ENCODE results near the gene FAM168A. TPM values are rescaled to one million over a fixed set of nuclear protein-coding genes. Genes with fewer than 3 reads are reported as not detected.

The FAM168A gene
- total and polyA plus RNA-seq, 9 of the 15 experiments (the other 6 are each of a cell fraction or from before 2014, with no cell fraction given): 0.44 to 7.2 (median 2.9) TPM

GRCh38 chr11:73384872-73385689, 212.8 kb downstream of the FAM168A start (continued):
- TF ChIP-seq, protein P1, sequence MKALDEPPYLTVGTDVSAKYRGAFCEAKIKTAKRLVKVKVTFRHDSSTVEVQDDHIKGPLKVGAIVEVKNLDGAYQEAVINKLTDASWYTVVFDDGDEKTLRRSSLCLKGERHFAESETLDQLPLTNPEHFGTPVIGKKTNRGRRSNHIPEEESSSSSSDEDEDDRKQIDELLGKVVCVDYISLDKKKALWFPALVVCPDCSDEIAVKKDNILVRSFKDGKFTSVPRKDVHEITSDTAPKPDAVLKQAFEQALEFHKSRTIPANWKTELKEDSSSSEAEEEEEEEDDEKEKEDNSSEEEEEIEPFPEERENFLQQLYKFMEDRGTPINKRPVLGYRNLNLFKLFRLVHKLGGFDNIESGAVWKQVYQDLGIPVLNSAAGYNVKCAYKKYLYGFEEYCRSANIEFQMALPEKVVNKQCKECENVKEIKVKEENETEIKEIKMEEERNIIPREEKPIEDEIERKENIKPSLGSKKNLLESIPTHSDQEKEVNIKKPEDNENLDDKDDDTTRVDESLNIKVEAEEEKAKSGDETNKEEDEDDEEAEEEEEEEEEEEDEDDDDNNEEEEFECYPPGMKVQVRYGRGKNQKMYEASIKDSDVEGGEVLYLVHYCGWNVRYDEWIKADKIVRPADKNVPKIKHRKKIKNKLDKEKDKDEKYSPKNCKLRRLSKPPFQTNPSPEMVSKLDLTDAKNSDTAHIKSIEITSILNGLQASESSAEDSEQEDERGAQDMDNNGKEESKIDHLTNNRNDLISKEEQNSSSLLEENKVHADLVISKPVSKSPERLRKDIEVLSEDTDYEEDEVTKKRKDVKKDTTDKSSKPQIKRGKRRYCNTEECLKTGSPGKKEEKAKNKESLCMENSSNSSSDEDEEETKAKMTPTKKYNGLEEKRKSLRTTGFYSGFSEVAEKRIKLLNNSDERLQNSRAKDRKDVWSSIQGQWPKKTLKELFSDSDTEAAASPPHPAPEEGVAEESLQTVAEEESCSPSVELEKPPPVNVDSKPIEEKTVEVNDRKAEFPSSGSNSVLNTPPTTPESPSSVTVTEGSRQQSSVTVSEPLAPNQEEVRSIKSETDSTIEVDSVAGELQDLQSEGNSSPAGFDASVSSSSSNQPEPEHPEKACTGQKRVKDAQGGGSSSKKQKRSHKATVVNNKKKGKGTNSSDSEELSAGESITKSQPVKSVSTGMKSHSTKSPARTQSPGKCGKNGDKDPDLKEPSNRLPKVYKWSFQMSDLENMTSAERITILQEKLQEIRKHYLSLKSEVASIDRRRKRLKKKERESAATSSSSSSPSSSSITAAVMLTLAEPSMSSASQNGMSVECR (CRISPR knock-in tag; IDR thresholded peaks at IDR 0.05): 0 out of 2 replicates have a peak, but pooled peaks have one; percentile 22
- TF ChIP-seq ZNF12 (CRISPR knock-in tag; IDR thresholded peaks at IDR 0.05): no peak
- no peak for TF ChIP-seq ZNF165 (CRISPR knock-in tag; IDR thresholded peaks at IDR 0.05; ENCODE audit: borderline replicate concordance)
- TF ChIP-seq ZFP36 (IDR thresholded peaks at IDR 0.05; ENCODE audit: low read depth, low read length, partially characterized antibody): peak; percentile 56
- TF ChIP-seq TBP (optimal IDR thresholded peaks at IDR 0.05; ENCODE audit: low read depth, low read length): peak; percentile 14
- peak; percentile 42 to 84; a peak in 2 of 4 replicates for TF ChIP-seq MAZ (CRISPR knock-in tag; conservative IDR thresholded peaks at IDR 0.05 in 1 of 2, IDR thresholded peaks at IDR 0.05 in 1 of 2)
- 0 out of 2 replicates have a peak, but pooled peaks have one; percentile 10 for TF ChIP-seq CREM (IDR thresholded peaks at IDR 0.05; ENCODE audit: low read depth)
- TF ChIP-seq SMARCE1 (IDR thresholded peaks at IDR 0.05): peak; percentile 68; the same call in 1 of the 2 replicates
- TF ChIP-seq SPI1 (IDR thresholded peaks at IDR 0.05; ENCODE audit: borderline replicate concordance, low read depth, low read length): peak; percentile 88
- TF ChIP-seq RBFOX2 (IDR thresholded peaks at IDR 0.05; ENCODE audit: low read depth, low read length): peak; percentile 26; the same call in 1 of the 2 replicates
- TF ChIP-seq FOXA1 (IDR thresholded peaks at IDR 0.05; ENCODE audit: borderline replicate concordance): no peak
- TF ChIP-seq, protein P2, sequence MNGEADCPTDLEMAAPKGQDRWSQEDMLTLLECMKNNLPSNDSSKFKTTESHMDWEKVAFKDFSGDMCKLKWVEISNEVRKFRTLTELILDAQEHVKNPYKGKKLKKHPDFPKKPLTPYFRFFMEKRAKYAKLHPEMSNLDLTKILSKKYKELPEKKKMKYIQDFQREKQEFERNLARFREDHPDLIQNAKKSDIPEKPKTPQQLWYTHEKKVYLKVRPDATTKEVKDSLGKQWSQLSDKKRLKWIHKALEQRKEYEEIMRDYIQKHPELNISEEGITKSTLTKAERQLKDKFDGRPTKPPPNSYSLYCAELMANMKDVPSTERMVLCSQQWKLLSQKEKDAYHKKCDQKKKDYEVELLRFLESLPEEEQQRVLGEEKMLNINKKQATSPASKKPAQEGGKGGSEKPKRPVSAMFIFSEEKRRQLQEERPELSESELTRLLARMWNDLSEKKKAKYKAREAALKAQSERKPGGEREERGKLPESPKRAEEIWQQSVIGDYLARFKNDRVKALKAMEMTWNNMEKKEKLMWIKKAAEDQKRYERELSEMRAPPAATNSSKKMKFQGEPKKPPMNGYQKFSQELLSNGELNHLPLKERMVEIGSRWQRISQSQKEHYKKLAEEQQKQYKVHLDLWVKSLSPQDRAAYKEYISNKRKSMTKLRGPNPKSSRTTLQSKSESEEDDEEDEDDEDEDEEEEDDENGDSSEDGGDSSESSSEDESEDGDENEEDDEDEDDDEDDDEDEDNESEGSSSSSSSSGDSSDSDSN (IDR thresholded peaks at IDR 0.05; ENCODE audit: borderline replicate concordance in 1 of 2, low read depth in 2 of 2, low read length in 2 of 2): 0 out of 4 replicates have a peak, but pooled peaks of 1 of the 2 experiments have one; percentile 26
- no peak for TF ChIP-seq POLR2B (IDR thresholded peaks at IDR 0.05; ENCODE audit: low read depth, partially characterized antibody)
- no peak for TF ChIP-seq WHSC1 (IDR thresholded peaks at IDR 0.05; ENCODE audit: low read length)
- 0 out of 2 replicates have a peak, but pooled peaks have one; percentile 51 for TF ChIP-seq MYNN (IDR thresholded peaks at IDR 0.05)
- no peak for TF ChIP-seq MYNN (CRISPR knock-in tag; IDR thresholded peaks at IDR 0.05)
